Endothelial cell of umbilical vein (primary cell): Measurements from ENCODE around the gene NTN4. TPM values are rescaled to one million over a fixed set of nuclear protein-coding genes. Genes with fewer than 3 reads are reported as not detected.

ENCODE experiments used
- BruUV-seq: library from RNA; stranded (reverse); fragments of 400-500 nt; replicated peaks from 2 replicates; lab custom pipeline; 2021; lab: Mats Ljungman, UMichigan
- CTCF ChIA-PET: fragments of 300-600, 350-600 bp; sonication (Branson Sonifier 250); formaldehyde crosslinking; loops from one replicate; lab custom pipeline; 2021; ENCODE audit warnings: antibody characterized with exemption, inconsistent platforms; lab: Charles Lee
- POLR2A ChIA-PET: fragments of 300-600, 350-600 bp; sonication (Branson Sonifier 250); formaldehyde crosslinking; loops from one replicate; lab custom pipeline; 2021; ENCODE audit warnings: antibody characterized with exemption, inconsistent platforms; lab: Charles Lee
- DNase-seq: peaks from one replicate; pipeline ENCODE4 v3.0.0-alpha.2; 2011; ENCODE audit warnings: low read depth, low spot score
- FAIRE-seq: peaks from 2 replicates; lab custom pipeline; 2011; peaks lifted over from hg19 to GRCh38; lab: Jason Lieb, UNC
- H2AFZ ChIP-seq: 2 replicates; pipeline ENCODE4 v1.6.0; 2012; ENCODE audit warnings: low read depth, low read length, control low read depth, inconsistent platforms
- H3K27ac ChIP-seq: 2 replicates; pipeline ENCODE4 v1.5.1; 2011; ENCODE audit warnings: low read depth, mild to moderate bottlenecking, control low read depth, low read length, moderate library complexity; ENCODE audit not compliant: insufficient read depth
- H3K27me3 ChIP-seq, 2 experiments: 2 replicates each; pipeline versions ENCODE4 v1.6.0 to v1.6.1; 2011; ENCODE audit warnings: low read length in 2 of 2, mixed read lengths in 1 of 2; ENCODE audit not compliant: control insufficient read depth in 2 of 2, insufficient read depth in 2 of 2
- H3K36me3 ChIP-seq, 2 experiments: 2 replicates in 1 of 2; 3 replicates in 1 of 2; pipeline ENCODE4 v1.5.1; 2011; ENCODE audit warnings: low read length in 2 of 2, mild to moderate bottlenecking in 1 of 2, moderate library complexity in 1 of 2; ENCODE audit not compliant: control insufficient read depth in 2 of 2, insufficient read depth in 2 of 2; ENCODE audit errors: extremely low read depth in 1 of 2
- H3K4me1 ChIP-seq: 3 replicates; pipeline ENCODE4 v1.5.1; 2011; ENCODE audit warnings: mild to moderate bottlenecking, low read length; ENCODE audit not compliant: control insufficient read depth, insufficient read depth; ENCODE audit errors: extremely low read depth
- H3K4me2 ChIP-seq: 2 replicates; pipeline ENCODE4 v1.6.1; 2011; ENCODE audit warnings: low read length, control low read depth, mixed read lengths; ENCODE audit not compliant: insufficient read depth
- H3K4me3 ChIP-seq, 3 experiments: fragments of 200-600 bp in 1 of 3; sonication (generic), shearing (Covaris generic) in 1 of 3; replicated peaks in 1 of 3; 2 replicates each; pipeline ENCODE4 v1.5.1; 2011 to 2016; ENCODE audit warnings: control low read depth in 3 of 3, low read length in 3 of 3, mild to moderate bottlenecking in 2 of 3, inconsistent platforms in 1 of 3, low read depth in 1 of 3, moderate library complexity in 1 of 3; ENCODE audit not compliant: insufficient read depth in 1 of 3
- H3K79me2 ChIP-seq: 2 replicates; pipeline ENCODE4 v1.6.0; 2012; ENCODE audit warnings: low read length, inconsistent platforms; ENCODE audit not compliant: control insufficient read depth, insufficient read depth
- H3K9ac ChIP-seq: replicated peaks from 2 replicates; pipeline ENCODE3; 2011; ENCODE audit warnings: low read length, control low read depth; ENCODE audit not compliant: insufficient read depth; ENCODE audit errors: extremely low read depth
- H3K9me1 ChIP-seq: replicated peaks from 3 replicates; pipeline ENCODE4 v1.6.0; 2011; ENCODE audit warnings: mild to moderate bottlenecking, low read length; ENCODE audit not compliant: control insufficient read depth, insufficient read depth; ENCODE audit errors: extremely low read depth
- H3K9me3 ChIP-seq: replicated peaks from 2 replicates; pipeline ENCODE4 v1.5.1; 2012; ENCODE audit warnings: low read length, inconsistent platforms; ENCODE audit not compliant: control insufficient read depth, insufficient read depth
- H4K20me1 ChIP-seq: replicated peaks from 2 replicates; pipeline ENCODE3; 2011; ENCODE audit warnings: mild to moderate bottlenecking, low read length; ENCODE audit not compliant: control insufficient read depth, insufficient read depth; ENCODE audit errors: extremely low read depth
- EZH2 ChIP-seq: IDR thresholded peaks from 2 replicates; pipeline ENCODE4 v1.6.1; 2012; ENCODE audit warnings: borderline replicate concordance, low read depth, mild to moderate bottlenecking, moderate library complexity, low read length, inconsistent platforms; ENCODE audit not compliant: severe bottlenecking
- FOS ChIP-seq: IDR thresholded peaks from 2 replicates; pipeline ENCODE4 v1.6.1; 2011; ENCODE audit warnings: mild to moderate bottlenecking, low read length, moderate library complexity, borderline replicate concordance; ENCODE audit not compliant: insufficient read depth
- GATA2 ChIP-seq: IDR thresholded peaks from 2 replicates; pipeline ENCODE4 v1.7.0; 2011; ENCODE audit warnings: low read depth, mild to moderate bottlenecking, moderate library complexity, mixed read lengths, low read length; ENCODE audit not compliant: insufficient read length, insufficient read depth
- JUN ChIP-seq: IDR thresholded peaks from 2 replicates; pipeline ENCODE4 v1.6.1; 2011; ENCODE audit warnings: borderline replicate concordance, low read depth; ENCODE audit not compliant: insufficient read length, insufficient read depth
- MYC ChIP-seq: IDR thresholded peaks from one replicate; pipeline ENCODE4 v1.6.1; 2011; ENCODE audit warnings: mild to moderate bottlenecking, low read depth, low read length
- POLR2A ChIP-seq: IDR thresholded peaks from 2 replicates; pipeline ENCODE4 v1.6.1; 2012; ENCODE audit warnings: low read depth, mild to moderate bottlenecking, control low read depth, low read length
- POLR2AphosphoS5 ChIP-seq: IDR thresholded peaks from 2 replicates; pipeline ENCODE4 v1.6.1; 2012; ENCODE audit warnings: low read depth, mild to moderate bottlenecking, control low read depth, low read length, moderate library complexity; ENCODE audit not compliant: insufficient read depth
- dilution Hi-C: fragments of 300-500 bp; cut with MboI; formaldehyde crosslinking; loops from one replicate; pipeline ENCODE4 v1.15.0; 2019; ENCODE audit warnings: low sequenced_read_pairs; ENCODE audit not compliant: extremely low pct_ligation_motif_present
- intact Hi-C: fragments of 100-400 bp; cut with micrococcal nuclease; formaldehyde crosslinking; loops from one replicate; pipeline ENCODE4 v1.10.0; 2022
- polyA plus RNA-seq, 4 experiments: library from polyadenylated mRNA; depleted of rRNA in 3 of 4; stranded (reverse) in 3 of 4; unstranded in 1 of 4; fragments of >200 nt; gene quantifications; 2 replicates each; pipeline versions ENCODE4 v1.2.1 to v1.2.3, GENCODE V29; 2011 to 2012; ENCODE audit warnings: missing spikeins in 1 of 4
- total RNA-seq: library from RNA; stranded (reverse); gene quantifications from 2 replicates; pipeline ENCODE4 v1.2.3, GENCODE V29; 2021
- TF ChIP-seq, protein P1 (sequence below), 2 donors: IDR thresholded peaks; 1 replicate in 1 of 2; 2 replicates in 1 of 2; pipeline ENCODE4 v1.5.1; 2011; ENCODE audit warnings: low read length in 2 of 2, mild to moderate bottlenecking in 2 of 2, moderate library complexity in 2 of 2, control low read depth in 1 of 2, inconsistent platforms in 1 of 2, low read depth in 1 of 2; ENCODE audit not compliant: insufficient read depth in 1 of 2; ENCODE audit errors: extremely low read depth in 1 of 2
- TF ChIP-seq, protein P2 (sequence below): IDR thresholded peaks from 2 replicates; pipeline ENCODE4 v1.6.1; 2011; ENCODE audit not compliant: insufficient read depth, insufficient read length

Gene NTN4
- total and polyA plus RNA-seq, 2 donors (not counting 3 experiments of a cell fraction or from before 2014, with no cell fraction given) = 120 to 317 TPM

DNA sequence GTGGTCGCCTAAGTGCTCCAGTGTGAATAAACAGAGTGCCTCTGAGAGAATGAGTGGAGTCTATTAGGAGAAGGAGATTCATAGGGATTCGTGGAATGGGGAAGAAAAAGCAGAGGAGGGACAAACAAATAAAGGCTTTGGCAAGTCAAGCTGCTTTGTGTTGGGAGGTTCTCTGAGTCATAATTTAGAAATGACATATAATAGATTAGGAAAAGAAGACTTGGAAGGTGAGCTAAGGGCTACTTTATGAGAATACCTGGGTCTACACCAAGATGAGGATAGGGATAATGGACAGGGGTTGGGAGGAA is 6.4 kb upstream of the NTN4 start:
- Histone ChIP-seq H3K27ac (no peak overlapping the region), H3K9me3 (no peaks in the 10 kb centered on the region), H3K9ac (no peak overlapping the region), H3K9me1 (no peaks in the 10 kb centered on the region), H3K27me3 (no peaks in the 10 kb centered on the region), H3K4me3 (no peak overlapping the region), H2AFZ (no peak overlapping the region), H4K20me1 (no peaks in the 10 kb centered on the region), H3K79me2 (no peaks in the 10 kb centered on the region), H3K36me3 (no peaks in the 10 kb centered on the region), H3K4me1 (no peaks in the 10 kb centered on the region), H3K4me2 (no peak overlapping the region)
- dilution Hi-C loops (no loop called here), intact Hi-C loops (no loop called here)
- FAIRE-seq (no peak), DNase-seq (no peak)
- ChIA-PET CTCF (interaction anchor here (0.8 to 1.3 kb wide), 2 partner anchors 12 to 13 kb away, joined by 3 to 4 read pairs; no protein-coding TSS in a partner anchor), POLR2A (no interaction called here)
- BruUV-seq = no TSS peak
- no peak for TF ChIP-seq POLR2AphosphoS5
- TF ChIP-seq, protein P1, sequence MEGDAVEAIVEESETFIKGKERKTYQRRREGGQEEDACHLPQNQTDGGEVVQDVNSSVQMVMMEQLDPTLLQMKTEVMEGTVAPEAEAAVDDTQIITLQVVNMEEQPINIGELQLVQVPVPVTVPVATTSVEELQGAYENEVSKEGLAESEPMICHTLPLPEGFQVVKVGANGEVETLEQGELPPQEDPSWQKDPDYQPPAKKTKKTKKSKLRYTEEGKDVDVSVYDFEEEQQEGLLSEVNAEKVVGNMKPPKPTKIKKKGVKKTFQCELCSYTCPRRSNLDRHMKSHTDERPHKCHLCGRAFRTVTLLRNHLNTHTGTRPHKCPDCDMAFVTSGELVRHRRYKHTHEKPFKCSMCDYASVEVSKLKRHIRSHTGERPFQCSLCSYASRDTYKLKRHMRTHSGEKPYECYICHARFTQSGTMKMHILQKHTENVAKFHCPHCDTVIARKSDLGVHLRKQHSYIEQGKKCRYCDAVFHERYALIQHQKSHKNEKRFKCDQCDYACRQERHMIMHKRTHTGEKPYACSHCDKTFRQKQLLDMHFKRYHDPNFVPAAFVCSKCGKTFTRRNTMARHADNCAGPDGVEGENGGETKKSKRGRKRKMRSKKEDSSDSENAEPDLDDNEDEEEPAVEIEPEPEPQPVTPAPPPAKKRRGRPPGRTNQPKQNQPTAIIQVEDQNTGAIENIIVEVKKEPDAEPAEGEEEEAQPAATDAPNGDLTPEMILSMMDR (IDR thresholded peaks at IDR 0.05; ENCODE audit: extremely low read depth in 1 of 2, insufficient read depth in 1 of 2, low read depth in 1 of 2, low read length in 2 of 2) = no peak
- TF ChIP-seq GATA2 = no peak
- no peak for TF ChIP-seq FOS
- TF ChIP-seq MYC = no peak
- no peak for TF ChIP-seq POLR2A
- TF ChIP-seq JUN = no peak
- TF ChIP-seq EZH2 = no peak
- TF ChIP-seq, protein P2, sequence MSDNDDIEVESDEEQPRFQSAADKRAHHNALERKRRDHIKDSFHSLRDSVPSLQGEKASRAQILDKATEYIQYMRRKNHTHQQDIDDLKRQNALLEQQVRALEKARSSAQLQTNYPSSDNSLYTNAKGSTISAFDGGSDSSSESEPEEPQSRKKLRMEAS = no peak
